GM19193 (cell line): ENCODE results near the gene VAT1L.

ENCODE experiments used
- POLR2A ChIP-seq: IDR thresholded peaks from 4 replicates; pipeline ENCODE4 v1.6.1; 2011; ENCODE audit not compliant: insufficient read depth, insufficient read length; ENCODE audit errors: extremely low read depth

Gene VAT1L

DNA sequence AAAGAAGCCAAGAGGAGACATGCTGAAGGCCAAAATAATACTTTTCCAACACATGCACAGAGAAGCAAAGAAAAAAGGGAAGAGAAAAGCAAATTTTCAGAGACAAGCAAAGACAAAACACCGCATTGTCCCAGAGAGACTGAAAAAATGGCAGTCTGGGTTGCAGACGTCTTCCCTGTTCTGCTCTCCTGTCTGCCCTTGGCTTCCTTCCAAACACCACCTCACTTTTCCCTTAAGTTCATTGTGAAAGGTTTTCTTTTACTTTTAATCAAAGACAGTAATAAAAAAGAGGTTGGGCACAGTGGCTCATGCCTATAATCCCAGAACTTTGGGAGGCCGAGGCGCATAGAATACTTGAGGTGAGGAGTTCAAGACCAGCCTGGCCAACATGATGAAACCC, 21.2 kb upstream of the VAT1L start:
- no peak for TF ChIP-seq POLR2A

DNA sequence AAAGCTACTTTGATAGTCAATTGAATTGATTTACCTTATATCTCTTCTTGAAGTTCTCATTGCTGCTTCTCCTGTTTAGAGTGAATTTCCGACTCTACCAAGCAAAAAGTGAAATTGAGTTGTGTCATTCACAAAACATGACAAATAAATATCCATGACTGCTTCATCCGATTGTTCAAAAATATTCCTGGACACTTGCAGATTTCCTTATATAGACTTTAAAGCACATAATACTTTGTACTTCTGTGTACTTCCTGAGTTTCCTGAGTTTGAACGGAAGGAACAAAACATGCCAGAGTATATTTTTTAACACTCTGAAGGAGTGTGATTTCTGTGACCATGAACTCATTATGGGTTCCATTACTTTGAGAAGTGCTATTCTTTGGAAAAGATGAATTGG, 20.5 kb upstream of the VAT1L start:
- TF ChIP-seq POLR2A, result no peak

DNA sequence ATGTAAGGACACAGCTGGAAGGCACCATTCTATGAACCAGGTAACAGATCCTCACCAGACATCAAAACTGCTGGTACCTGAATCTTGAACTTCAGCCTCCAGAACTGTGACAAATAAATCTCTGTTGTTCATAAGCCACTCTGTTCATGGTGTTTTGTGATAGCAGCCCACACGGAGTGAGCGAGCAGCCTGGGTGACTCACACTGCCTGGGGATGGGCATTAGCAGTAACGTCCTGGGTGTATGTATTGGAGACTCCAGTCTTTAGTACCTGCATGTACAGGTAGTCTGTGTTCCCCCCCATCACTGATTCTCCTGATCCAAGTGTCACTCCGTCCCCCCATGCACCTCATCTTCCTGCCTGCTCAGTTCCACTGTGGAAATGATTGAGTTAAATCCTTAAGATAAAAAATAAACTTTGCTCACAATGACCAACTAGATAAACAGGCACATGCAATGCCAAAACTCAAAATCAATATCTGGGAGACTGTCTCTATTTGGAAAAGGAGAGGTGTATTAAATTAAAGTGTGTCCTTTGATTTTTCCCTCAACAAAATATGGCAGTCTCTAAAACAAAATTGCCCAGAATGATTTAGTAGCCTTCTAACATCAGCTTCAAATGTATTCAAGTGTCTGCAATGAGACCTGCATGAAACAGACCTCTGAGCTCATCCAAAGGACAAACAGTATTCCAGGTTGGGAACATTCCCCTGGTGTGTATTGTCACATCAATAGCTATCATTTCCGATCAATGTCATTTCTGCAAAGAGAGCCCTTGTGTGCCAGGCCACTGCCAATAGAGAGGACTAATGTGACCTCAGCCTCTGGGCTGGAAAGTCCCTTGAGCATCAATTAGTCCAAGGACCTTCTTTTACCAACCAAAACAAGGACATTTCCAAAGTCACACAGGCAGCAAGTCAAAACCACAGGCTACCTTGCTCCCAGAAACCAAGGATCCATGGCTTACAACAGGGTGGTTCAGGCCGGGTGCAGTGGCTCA, 12.2 kb upstream of the VAT1L start:
- TF ChIP-seq POLR2A, result no peak

DNA sequence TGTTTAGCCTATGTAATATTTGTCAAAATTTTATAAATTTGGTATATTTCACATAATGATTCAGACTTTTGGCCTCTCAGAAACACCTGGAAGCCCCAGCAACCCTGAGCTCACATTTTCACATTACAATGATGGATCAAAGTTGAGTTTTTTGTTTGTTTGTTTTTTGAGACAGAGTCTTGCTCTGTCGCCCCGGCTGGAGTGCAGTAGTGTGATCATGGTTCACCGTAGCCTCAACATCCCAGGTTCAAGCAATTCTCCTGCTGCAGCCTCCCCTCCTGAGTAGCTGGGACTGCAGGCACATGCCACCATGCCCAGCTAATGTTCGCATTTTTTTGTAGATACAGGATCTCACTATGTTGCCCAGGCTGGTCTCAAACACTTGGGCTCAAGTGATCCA, 10.6 kb upstream of the VAT1L start:
- TF ChIP-seq POLR2A, result no peak

DNA sequence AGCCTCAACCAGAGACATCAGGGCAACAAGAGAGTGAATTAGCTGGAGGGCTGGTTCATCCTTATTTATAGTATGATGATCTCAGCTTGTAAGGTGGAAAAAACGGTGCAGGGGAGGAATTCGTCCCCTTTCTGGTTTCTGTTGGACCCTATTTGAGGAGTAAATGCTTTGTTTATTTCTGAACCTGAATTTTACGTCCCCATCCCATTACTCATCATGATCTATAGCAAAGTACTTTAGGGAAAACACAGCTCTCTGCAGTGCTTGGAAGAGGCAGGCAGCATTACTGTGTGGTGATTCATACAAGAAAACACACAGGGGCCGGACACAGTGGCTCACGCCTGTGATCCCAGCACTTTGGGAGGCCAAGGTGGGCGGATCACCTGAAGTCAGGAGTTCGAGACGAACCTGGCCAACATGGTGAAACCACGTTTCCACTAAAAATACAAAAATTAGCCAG, 8.0 kb upstream of the VAT1L start:
- TF ChIP-seq POLR2A, result no peak

DNA sequence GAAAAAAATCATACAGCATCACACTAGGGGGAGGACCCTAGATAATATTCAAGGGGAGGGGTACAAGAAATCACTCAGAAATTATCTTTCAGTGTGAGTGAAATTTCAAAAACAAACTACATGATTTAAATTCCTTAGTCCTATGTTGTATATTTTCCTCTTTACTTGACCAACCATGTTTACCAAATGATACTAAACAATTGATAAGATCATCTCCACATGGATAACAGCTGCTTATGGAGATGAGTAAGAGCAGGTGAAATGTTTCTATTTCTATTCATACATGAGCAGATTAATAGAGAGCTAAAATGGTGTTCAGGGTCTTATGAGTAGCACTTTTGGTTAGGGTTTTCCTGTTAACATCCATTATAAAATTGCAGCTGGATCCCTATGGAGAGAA, 7.3 kb upstream of the VAT1L start:
- TF ChIP-seq POLR2A, result no peak

DNA sequence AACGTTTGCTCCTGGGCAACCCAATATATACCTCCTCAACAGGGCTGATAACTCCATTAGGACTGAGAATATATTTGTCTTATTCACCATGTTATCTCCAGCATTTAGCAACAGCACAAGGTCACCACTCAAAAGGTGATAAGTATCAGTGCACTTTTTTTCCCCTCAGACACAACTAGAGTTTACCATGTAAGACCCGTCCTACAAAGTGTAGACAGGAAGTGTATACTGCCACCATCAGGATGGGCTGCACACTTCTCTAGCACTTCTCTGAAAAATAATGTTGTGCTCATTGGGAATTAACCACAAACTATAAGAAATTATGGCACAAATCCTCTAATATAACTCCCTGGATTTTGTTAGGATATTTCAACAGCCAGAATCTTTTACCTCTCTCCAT, 5.7 kb upstream of the VAT1L start:
- no peak for TF ChIP-seq POLR2A

DNA sequence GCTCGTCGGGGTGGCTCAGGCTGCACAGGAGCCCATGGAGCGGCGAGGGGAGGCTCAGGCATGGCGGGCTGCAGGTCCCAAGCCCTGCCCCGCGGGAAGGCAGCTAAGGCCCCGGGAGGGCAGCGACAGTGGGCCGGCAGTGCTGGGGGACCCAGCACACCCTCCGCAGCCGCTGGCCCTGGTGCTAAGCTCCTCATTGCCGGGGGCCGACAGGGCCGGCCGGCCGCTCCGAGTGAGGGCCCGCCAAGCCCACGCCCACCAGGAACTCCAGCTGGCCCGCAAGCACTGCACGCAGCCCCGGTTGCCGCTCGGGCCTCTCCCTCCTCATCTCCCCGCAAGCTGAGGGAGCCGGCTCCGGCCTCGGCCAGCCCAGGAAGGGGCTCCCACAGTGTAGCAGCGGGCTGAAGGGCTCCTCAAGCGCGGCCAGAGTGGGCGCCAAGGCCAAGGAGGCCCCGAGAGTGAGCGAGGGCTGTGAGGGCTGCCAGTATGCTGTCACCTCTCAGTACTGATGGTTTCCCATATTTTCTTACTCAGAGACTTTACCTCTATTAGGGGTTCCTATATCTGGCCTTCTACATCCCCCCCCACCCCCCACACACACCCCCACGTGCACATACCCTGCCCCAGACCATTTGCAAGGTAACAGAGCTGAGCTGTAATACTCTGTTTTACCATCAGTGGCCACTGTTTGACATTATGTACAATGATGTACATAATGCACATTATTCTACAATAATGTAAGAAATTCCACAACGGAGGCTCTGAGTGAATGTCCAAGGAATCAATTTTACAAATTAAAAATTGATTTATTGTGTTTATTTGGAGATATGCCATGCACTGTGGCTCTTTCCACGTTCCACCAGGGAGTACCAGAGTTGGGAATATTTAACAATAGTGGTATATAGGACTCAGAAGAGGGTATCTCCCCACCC, 3.7 kb upstream of the VAT1L start:
- TF ChIP-seq POLR2A, result no peak

DNA sequence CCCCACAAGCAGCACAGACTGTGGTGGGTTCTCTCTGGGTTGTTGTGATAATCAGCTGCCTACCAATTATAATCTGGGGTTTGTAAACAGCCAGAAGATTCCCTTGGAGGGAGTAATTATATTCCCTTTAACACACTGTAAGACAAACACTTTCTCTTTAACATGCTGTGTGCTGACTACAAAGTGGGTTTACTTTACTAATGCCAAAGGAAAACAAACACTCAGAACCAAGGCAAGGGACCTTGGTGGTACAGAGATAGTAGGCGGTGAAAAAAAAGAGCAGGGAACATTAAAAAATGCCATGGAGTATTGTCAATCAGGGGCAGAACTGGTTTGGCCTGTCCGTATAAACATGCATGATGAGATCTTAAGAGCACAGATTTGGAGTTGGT, 3.0 kb upstream of the VAT1L start:
- TF ChIP-seq POLR2A, result no peak

DNA sequence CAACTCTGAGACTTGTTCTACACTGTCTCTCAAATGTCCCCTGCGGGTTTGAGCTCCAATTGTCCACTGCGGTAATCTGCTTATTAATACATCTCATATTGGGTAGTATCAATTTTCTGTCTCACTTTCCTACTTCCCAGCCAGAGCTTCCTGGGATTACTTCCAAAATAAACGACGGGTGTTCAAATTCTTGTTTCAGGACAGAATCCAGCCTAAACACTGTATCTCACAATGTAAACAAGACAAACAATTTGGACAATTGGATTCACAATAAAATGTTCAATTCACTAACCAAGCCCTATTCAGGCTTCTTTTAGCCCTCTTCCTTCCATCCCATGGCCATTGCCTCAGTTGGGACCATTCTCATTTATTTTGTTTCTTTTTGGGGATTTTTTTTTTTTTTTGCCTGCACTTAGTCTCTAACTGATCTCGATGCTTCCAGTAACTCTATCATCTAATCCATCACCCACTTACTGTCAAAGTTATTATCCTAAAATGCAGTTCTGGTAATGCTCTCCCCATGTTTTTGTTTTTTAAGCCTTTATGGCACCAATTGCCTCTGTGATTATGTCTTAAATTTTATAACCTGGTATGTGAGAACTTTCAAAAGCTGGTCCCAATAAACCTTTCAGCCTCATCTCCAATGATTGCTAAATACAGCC, 2.0 kb upstream of the VAT1L start:
- TF ChIP-seq POLR2A, result no peak

DNA sequence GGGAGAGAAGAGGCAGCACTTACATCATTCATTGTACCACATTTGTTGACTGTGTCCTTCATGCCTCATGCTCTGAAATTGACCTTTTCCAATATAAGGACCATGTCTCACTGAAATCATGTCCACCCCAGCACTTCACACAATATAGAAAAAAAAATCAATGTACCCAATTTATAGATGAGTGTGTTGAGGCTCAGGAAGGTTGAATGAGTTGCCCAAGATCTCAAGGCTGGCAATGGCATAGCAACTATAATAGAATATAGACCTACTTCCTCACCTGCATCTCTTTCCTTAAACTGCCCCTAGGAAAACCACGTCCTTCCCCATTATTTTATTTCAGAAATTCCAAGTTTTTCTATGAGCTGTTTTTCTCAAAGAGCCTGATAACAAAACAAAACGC, 912 bp upstream of the VAT1L start:
- no peak for TF ChIP-seq POLR2A

DNA sequence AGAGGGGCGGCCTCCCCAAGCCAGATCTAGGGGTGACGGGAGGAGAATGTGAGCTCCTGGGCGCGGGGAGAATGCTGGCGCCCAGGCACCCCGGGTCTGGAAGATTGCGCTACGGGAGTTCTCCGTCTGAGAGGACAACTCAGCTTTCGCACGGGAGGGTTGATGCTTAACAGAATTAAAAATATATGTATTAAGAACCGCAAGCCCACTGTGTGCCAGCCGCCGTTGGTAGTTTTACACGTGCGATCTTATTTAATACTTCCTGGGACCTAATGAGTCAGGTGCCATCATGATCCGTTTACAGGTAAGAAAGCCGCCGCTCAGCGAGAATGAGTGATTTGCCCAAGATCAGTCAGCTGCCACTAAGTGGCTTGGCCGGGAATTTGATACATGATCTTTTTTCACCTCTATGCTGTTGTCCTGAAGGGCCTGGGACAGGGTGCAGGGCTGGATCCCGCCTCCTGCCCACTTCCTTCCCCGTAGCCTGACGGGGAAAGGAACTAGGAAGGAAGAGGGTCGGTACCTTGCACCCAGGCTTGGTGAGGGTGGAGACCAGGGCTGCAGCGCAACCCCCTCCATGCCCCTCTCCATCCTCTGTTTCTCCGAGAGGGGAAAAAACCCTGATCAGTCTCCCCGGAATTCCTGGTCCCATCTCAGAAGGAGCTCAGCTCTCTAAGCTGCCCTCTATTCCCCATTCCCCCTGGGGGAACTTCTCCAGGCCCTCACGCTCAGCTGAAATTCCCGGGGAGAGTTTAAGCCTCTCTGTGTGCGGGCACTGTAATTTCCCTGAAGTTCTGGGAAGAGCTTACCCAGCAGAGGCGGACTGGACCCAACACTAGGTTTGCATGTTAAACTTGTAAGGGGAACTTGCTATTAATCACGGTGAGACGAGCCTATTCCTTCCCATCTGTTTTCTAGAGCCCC, 983 bp downstream of the VAT1L start:
- TF ChIP-seq POLR2A, result no peak

DNA sequence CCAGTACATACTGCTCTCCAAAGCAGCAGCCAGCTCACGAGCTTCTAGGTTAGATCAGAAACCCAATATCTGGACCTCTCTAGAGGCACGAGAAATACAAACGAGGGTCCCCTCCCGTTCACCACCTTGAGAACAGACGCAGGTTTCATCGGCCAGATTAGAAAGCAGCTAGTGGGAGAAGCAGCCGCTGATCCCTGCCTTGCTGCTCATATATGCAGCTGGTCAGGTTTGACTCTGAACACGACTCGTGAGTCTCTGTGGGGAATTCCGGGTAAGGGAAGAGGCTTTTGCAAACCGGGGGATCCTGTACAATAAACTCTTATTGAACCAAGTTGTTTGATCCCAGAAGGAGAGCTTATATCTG, 1.6 kb downstream of the VAT1L start:
- no peak for TF ChIP-seq POLR2A

DNA sequence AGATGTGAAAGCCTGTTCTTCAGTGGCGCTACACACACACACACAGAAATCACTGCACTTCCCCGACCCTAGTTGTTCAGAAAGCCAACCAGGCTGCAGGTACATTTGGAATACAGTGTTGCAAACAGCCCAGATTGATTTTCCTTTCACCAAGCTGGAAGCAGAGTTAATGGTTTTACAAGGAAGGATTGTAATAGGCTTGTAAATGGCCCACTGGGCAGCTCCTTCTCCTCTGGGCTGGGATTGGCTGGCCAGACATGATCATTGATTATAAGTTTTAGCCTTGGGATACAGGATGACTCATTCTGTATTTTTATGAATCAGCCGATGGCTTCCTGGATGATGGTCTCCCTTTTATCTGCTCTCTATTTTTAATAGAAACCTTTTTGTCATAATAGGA, 2.5 kb downstream of the VAT1L start:
- TF ChIP-seq POLR2A, result no peak
